HG02763 (cell line): ENCODE measurements around the gene POR.

ENCODE experiments used
- ATAC-seq: cut with Tn5 transposase; IDR thresholded peaks from one replicate; pipeline ENCODE4 v1.9.1; 2021; ENCODE audit warnings: mild to moderate bottlenecking, moderate library complexity; ENCODE audit not compliant: unreplicated experiment

Gene POR

DNA sequence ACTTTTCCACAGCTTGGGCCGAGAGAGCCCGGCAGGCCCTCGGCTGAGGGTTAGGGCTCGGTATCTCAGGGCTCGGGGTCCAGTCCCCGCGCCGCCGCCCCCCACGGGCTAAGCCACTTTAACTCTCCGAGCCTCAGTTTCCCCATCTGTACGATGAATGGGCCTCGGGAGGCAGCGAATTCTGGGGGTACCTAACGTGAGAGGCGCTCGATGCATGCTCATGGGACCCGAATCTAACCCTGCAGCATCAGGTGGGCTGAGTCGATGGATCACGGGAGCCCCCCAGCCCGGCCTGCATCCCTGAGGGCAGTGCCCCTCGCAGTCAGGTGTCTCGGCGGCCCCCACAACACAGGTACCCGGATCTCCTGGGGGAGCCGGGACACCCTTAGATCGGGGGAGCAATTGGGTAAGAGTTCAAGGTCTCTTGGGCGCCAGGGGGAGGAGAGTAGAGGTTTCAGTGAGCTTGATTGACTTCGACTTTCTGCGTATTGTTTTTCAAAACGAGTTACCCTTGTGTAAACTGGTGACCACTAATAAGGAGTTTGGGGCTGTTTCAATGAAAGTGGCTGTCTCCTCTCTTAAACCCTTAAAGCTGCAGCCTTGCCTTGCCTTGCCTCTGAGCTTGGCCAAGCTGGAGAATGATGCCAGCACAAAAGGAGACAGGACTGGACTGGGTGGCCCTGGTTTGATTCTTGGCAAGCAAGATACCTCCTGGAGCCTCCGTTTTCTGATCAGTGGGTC lies 631 bp downstream of the POR start:
- no peak for ATAC-seq

DNA sequence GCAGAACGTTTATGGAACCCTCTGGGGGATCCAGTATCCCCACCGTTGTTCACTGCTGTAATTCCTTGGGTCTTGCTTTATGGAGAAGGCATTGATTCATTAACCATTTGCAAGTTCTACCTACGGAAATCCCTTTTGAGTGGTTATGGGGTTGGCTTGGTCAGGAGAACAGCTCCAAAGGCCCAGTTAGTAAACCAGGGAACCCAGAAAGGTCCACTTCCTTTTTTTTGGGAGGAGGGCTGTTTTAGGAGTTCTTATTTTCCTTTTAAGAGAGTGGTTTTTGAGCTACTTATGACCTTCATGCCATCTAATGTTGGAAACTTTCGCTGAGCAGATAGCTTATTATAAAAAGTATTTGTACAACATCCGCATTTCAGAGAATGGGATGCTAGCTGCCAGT lies 1.3 kb downstream of the POR start:
- no peak for ATAC-seq

DNA sequence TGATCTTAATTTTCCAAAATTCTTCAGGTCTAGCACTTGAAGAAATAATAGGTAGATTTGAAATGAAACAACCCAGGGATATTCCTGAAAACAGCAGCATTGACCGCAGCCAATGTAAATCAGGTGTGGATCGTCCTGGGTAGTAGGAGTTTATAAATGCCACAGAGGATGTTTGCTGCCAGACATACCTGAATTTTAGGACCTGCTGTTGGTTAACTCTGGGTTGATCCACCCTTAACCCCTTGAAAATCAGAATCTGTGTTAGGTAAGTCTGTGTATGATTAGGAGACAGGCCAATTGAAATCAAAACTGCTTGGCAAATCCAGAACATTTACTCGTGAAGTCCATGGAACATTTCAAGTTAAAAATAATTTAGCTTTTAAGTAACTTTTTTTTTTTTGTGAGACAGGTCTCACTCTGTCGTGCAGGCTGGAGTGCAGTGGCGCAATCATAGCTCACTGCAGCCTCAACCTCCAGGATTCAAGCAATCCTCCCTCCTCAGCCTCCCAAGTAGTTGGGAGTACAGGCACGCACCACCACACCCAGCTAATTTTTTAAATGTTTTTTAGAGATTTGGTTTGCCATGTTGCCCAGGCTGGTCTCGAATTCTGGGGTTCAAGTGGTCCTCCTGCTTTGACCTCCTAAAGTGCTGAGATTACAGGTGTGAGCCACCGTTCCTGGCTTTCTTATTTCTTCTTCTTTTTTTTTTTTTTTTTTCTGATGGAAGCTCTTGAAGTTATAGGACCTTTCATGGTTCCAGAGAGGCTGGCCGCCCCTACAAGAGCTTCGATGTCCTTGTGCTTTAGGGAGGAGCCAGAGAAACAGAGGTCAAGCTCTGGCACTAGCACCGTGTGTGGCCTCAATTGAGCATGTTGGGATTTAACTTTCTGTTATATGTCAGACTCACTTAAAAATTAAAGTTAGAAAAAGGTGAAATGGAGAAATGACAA lies 2.0 kb downstream of the POR start:
- no peak for ATAC-seq

DNA sequence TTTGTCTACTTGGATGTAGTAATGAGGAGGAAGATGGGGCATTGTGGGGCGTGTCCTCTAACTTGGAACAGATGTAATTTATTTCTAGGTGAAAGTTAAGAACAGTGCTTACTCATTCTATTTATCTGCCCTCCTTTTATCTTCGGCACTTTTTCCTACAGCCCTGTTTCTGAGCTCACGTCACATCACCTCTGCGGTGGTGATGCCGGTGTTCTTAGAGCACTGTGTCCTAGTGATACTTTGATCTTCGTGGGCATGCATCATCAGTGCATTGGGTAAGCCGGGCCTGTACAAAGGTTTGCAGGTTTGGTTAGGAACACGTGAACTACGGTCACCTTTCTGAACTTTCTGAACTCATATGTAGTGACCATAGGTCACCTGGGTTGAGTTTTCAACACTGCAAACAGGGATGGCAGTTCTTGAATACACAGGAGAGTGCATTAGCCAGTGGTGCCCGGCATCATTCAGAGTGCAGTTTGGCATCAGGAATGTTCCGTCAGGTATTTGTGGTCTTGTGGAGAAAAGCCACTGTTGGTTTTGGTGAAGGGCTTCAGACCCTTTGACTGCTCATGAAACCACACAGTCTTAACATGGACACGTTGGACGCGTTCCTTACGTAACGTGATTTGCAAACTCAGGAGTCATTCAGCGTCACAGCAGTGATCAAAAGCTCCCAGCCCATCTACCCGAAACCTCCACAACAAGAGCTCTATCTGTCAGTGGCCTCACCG lies 5.6 kb downstream of the POR start:
- ATAC-seq = no peak

DNA sequence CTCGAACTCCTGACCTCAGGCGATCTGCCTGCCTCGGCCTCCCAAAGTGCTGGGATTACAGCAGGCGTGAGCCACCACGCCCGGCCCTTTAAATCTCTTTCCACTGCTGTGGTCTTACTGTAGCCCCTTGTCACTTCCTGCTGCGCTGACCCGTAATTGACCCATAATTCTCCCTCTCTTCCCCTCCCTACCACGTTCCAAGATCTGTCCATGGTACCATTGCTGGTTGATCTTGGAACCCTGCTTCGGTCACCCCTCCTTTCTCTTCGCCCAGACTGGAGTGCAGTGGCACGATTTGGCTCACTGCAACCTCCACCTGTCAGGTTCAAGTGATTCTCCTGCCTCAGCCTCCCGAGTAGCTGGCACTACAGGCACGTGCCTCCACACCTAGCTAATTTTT lies 6.5 kb downstream of the POR start:
- no peak for ATAC-seq

DNA sequence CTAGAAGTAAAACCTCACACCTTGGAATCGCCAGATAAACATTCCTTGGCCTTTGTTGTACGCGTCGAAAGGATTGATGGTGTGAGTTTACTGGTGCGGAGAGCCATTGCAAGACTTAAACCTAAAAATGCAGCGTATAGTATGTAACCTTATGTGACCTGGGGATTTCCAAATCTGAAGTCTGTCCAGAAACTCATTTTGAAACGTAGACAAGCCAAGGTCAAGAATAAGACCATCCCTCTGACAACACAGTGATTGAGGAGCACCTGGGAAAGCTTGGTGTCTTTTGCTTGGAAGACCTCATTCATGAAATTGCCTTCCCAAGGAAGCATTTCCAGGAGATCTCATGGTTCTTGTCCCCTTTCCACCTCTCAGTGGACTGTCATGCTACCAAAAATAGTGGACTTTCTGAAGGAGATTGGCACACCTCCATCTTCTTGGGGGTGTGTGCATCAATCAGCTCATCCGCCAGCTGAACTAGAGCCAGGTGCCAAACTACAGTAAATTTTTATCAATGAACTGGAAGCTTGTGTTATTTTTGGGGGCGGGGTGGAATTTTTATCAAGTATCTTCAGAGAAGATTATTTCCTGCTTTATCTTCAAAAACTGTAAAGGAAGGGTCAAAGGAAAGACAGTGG lies 8.1 kb downstream of the POR start:
- ATAC-seq = no peak

DNA sequence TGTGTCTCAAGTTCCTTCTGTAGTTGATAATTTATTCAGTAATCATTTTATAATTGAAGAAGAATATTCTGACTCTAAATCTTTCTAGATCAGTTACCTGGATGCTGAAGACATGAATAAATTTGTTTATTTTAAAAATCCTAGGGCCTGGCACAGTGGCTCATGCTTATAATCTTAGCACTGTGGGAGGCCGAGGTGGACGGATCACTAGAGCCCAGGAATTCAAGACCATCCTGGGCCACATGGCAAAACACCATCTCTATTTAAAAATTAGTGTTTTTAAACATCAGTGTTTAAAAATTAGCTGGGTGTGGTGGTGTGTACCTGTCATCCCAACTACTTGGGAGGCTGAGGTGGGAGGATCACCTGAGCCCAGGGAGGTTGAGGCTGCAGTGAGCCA lies 9.3 kb downstream of the POR start:
- no peak for ATAC-seq

DNA sequence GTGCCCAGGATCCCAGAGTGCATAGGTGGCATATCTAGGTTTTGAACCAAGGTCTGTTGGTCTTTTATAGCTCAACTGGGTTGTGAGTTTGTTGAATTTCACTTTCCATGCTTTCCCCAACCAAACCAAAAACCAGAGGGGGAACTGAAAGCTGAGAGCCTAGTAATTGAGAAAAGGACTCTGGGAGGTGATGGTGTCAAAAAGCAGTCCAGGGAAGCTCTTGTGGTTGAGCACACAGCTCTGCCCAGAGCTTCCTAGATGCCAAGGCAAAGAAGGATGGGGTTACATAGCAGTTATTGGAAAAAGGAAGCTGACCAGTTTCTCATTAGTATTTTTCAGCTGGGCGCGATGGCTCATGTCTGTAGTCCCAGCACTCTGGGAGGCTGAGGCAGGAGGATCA lies 9.9 kb downstream of the POR start:
- ATAC-seq = no peak

DNA sequence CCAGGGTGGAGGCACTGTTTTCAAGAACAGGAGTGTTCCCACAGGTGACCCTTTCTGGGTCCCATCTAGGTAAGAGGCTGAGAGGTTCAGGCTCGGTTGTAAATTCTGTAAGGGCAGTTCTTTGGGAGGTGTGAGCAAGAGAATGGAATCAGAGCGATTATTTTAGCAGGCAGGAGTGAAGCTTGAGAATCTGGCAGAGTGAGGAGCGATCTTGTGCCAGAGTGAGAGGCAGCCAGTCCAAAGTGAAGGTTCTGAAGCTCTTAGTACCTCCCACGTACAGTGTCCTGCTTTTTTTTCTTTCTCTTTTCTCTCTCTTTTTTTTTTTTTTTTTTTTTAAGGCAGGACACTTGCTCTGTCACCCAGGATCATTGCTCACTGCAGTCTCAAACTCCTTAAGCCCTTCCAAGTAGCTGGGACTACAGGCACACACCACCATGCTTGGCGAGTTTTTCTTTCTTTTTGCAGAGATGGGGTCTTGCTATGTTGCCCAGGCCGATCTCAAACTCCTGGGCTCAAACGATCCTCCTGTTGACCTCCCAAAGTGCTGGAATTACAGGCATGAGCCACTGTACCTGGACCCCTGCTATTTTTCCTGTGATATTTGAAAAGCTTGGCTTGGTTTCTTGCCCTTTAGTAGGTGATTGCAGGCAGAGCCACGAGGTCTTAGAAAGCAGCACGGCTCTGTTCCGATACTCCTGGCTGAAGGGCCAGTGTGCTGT lies 10.9 kb downstream of the POR start:
- ATAC-seq = no peak

DNA sequence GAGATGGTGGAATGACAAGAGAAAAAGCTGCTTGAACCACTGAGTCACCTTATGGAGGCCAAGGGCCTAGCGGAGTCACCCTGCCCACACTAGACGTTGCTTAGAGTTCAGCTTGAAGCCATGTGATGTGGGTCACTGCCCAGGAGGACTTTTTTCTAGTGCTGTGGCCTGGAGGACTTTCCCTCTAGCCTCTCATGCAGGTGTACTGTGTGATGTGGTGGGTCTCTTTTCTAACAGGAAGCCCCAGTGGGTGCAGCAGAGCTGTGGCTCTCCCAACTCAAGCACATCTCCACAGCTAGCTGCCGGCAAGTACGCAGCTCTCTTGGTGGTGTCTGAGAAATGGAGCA lies 13.6 kb downstream of the POR start:
- no peak for ATAC-seq

DNA sequence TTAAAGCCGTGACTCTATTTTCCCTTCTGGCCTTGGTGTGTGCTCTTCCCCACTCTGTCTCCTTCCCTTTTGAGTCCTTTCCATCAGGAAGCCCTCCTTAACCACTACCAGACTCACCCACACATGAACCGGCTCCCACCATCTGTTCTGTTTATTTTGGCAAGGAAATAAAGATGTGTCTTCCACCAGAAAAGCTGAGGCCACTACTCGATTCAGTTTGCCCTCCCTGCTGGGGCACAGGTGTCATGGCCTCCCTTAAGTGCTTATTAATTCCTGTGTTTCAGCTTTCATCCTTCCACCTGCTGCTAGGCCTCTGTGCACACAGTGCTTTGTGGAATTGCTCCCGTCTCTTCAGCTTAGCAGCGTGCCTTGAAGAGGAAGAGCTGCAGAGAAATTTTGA lies 16.7 kb downstream of the POR start:
- no peak for ATAC-seq

DNA sequence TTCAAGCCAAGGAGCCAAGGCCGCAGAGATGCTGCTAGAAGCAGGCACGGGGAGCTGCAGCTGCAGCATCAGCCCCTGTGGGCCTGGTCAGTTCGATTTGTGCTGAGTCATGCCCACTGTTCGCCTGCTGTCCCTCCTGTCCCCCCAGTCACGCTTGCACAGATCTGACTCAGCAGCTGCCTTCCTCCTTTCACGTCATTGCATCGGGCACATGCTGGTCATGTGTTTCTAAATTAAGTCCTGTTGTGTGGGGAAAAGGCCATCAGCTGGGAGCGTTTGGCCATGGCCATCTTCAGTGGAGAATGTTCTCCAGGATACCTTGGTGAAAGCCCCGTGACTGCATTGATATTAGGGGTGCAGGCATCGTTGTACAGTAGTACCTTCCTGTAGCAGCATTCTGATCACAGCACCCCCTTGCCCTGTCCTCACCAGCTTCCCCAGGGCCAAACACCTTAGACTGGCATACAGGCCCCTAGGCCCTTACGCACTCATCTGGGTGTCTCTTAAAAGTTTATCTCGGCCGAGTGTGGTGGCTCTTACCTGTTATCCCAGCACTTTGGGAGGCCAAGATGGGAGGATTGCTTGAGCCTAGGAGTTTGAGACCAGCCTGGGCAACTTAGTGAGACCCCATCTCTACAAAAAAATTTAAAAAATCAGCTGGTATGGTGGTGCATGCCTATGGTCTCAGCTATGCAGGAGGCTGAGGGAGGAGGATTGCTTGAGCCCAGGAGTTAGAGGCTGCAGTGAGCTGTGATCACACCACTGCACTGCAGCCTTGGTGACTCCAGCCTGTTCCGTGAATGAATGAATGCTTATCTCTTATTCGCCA lies 23.2 kb downstream of the POR start:
- ATAC-seq = no peak

DNA sequence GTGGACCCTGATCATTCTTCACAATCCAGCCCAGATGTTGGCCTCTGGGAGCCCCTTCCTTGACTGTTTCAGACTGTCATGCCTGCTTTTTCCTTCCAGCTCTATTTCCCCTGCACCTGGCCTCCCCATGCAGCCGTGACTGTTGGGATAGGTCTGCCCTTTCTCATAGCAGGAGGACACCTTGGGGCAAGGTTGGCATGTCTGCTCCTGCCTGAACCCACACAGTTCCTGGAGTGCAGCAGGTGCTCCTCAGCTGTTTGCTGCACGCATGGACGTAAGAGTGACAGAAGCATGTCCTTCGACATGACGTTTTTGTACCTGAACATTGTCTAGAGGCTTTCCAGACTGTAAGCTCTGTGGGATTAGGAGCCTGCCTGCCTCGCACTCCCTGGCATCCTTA lies 24.0 kb downstream of the POR start:
- no peak for ATAC-seq

DNA sequence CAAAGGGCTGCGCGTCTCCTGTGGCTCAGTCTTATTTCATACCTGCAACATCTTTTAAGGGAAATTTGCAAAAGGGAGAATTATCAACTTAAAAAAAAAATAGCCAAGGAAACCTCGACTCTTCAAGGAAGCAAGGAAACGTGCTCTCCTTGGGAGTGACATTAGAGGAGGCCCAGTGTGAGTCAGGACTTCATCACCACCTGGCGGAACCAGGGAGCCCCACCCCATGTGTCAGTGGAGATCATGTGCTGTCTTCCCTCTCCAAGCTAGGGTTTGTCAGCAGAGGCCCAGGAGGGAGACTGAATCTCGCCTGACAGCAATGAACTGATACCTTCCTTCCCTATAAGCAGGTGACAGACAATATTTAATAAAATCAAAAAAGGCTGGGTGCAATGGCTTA lies 28.9 kb downstream of the POR start:
- no peak for ATAC-seq

DNA sequence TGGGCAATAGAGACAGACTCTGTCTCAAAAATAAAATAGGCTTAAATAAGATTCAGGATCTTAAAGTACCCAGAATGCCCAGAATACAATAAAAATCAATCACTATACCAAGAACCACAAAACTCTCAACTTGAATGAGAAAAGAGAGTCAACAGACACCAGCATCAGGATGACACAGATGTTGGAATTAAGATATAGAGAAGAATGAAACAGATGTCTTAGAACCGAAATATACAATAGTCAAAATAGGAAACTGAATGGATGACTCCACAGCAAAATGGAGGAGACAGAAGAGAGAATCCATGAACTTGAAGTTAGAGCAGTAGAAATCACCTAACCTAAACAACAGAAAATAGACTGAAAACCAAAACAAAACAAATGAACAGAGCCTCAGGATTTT lies 29.6 kb downstream of the POR start:
- ATAC-seq = no peak

DNA sequence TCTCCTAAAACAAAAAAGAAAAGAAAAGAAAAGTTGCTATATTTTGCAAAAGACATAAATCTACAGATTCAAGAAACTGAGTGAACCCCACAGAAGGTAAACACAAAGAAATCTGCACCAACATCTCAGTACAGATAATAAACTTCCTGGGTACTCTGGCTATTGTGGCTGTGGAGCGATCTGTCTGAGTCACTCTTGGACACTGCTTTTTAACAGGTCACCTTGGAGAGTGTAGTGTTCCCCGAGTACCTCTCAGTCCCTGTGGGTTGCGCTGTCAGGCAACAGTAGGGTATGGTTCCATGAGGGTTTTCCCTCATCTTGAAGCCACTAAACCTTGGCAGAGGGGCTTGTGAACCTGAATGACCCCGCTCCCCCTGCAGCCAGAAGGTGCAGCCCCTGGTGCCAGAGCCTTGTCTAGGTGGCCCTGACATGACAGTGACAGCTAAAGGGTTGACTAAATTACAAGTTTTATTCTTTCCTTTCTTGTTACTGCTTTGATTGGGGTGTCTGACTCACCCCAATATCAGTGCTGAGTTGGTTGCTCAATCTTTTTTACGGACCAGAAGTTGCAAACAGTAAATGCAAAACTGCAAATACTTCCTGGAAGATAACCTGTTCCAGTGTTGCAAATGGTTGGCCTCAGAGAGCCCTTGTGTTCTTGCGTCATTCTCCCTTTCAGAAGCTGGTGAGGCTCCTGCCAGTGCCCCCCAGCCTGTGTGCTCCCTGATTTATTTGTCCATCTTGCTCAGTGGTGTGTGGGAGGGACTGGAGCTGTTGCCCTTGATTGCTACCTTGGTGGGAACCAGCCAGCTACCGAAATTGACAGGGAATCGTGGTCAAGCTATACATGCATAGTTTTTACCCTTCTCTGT lies 30.6 kb downstream of the POR start:
- ATAC-seq = no peak

DNA sequence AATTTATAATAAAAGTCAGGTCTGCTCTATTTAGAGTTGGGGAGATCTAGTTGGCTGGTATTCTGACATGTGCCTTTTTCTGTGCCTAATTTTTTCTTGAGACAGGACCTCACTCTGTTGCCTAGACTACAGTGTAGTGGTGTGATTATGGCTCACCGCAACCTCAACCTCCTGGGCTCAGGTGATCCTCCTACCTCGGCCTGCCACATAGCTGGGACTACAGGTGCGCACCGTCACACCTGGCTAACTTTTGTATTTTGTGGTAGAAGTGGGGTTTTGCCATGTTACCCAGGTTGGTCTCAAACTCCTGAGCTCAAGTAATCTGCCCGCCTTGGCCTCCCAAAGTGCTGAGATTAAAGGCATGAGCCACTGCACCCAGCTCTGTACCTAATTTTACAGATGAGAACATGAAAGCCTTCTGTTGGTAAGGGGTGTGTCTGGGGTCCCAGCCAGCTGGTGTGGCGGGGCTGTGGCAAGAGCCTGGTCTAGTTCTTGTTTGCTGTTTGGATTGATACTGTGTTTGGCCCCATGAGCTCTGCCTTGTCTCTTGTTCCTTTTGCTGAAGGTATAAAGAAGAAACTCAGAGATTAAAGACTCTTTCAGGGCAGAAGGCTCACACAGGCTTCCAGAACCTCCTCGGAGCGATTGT lies 31.4 kb downstream of the POR start:
- no peak for ATAC-seq

DNA sequence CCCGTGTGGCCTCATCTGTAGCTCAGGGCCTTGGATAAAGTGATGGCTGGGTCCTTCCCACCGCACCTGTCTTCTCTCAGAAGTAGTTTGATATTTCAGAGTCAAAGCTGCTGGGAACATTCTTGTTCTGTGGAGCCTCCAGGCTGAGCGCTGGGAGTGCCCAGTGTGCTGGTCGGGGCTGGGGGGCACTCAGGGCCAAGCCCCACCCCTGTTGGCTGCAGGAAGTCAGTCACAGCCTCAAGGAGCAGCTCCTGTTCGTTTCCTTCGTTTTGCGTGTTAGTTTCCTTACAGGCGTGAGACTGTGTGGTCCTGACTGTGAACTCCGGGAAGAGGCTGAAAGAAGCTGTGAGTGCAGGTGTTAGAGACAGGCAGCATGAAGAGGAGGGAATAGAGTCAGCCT lies 33.2 kb downstream of the POR start:
- ATAC-seq = no peak
